ENCODE data around the gene VRTN.
"Not testable (repeated sequence)": the region's sequence is repeated elsewhere in the genome, so short reads cannot be mapped to it uniquely, and the experiment has no call there.

Gene VRTN

DNA sequence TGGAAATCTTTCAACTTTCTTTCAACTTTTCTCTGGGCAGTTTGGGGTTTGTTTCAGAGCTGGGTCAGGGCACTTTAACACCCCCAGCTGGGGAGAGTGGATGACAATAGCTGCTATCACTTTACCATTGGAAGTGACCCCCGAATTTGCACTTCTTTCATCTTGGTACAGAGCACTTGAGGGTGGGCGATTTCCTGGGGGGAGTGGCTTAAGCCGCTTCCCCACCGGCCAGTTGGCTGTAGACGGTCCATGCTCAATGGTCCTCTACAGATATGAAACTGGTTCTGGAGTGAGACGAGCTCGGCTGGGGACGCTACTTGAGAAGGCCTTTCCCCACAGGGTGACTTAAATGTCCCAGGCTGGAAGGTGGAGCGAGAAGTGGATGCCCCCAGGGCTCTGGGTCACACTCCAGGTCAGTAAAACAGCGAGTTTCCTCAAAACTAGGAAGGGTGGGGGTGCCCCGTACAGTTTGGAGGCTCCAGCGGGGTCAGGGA lies at the start of gene VRTN:
Gene VRTN (plus strand): TSS at position 231 of the 494 bp plus-strand sequence. CDS start 8,313 bp downstream, outside the sequence.
- no peak for DNase-seq (ENCODE audit: extremely low read depth in 1 of 2, low read depth in 1 of 2)

DNA sequence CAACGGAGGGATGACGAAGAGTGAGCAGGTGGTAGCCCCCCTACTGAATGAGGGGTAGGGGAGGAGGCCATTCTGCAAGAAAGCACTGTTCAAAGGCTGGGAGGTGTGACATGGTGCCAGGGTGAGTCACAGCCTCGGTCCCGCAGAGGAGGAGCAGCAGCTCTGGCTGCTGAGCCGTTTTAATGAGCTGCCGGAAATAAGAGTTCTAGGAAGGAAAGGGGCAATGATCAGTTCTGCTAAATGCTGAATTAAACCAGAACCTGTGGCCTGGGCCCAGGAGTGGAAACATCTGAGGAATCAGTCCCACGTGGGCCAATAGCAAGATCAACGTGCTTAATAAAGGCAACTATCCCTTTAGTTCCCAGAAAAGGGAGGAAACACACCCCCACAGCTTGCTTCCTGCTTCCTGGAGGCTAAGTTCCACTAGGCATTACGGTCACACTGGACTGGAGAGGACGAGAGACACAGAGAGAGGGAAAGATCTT lies 49.2 kb upstream of the VRTN start:
- peak in 1 of 2 donors; percentile 2 for DNase-seq (ENCODE audit: extremely low read depth in 1 of 2, low read depth in 1 of 2)

DNA sequence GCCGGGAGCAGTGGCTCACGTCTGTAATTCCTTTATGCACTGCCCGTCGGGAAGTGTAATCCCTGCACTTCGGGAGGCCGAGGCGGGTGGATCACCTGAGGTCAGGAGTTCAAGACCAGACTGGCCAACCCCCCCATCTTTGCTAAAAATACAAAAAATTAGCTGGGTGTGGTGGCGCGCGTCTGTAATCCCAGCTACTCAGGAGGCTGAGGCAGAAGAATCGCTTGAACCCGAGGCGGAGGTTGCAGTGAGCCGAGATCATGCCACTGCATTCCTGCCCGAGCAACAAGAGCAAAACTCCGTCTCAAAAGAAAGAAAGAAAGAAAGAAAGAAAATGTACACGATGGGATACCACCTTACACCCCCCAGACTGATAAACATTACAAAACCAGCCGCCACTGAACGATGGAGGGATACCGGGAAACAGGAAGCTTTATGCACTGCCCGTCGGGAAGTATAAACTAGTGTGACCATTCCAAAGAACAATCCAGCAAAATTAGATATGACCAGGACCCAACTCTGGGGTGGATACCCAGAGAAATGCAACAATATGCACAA lies 46.6 kb upstream of the VRTN start:
- DNase-seq (ENCODE audit: extremely low read depth in 1 of 2, low read depth in 1 of 2) = no peak

DNA sequence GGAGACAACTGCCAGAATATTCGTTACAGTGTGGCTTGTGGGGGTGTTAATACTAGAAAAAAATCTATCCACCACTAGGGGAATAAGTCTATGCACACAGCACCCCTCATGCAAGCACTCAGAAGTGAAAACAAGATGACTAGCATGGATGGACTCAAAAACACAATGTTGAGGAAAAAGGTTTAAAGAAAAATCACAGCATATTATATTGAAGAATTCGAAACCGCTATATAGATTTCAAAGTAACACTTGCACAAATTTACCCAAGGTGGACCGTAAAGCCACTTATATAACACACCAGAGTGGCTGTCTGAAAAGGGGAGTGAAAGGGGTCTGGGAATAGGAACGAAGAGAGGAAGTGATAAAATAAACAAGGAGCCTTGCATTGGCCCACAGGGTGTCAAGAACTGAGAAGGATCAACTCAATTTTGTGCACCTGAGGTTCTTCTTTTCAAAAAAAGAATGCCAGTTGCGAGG lies 46.1 kb upstream of the VRTN start:
- no peak for DNase-seq (ENCODE audit: extremely low read depth in 1 of 2, low read depth in 1 of 2)

GRCh38 chr14:74302634-74303569 lies 45.4 kb upstream of the VRTN start, which contains the start of gene ABCD4:
Gene ABCD4 (minus strand): TSS chr14:74302934. CDS start chr14:74302912, 22 bp downstream.
- peak; percentile 81 to 90 for DNase-seq (ENCODE audit: extremely low read depth in 1 of 2, low read depth in 1 of 2)

- no peak for DNase-seq (ENCODE audit: extremely low read depth in 1 of 2, low read depth in 1 of 2)
Measured at GRCh38 chr14:74308695-74309094, 39.6 kb upstream of the VRTN start.

DNA sequence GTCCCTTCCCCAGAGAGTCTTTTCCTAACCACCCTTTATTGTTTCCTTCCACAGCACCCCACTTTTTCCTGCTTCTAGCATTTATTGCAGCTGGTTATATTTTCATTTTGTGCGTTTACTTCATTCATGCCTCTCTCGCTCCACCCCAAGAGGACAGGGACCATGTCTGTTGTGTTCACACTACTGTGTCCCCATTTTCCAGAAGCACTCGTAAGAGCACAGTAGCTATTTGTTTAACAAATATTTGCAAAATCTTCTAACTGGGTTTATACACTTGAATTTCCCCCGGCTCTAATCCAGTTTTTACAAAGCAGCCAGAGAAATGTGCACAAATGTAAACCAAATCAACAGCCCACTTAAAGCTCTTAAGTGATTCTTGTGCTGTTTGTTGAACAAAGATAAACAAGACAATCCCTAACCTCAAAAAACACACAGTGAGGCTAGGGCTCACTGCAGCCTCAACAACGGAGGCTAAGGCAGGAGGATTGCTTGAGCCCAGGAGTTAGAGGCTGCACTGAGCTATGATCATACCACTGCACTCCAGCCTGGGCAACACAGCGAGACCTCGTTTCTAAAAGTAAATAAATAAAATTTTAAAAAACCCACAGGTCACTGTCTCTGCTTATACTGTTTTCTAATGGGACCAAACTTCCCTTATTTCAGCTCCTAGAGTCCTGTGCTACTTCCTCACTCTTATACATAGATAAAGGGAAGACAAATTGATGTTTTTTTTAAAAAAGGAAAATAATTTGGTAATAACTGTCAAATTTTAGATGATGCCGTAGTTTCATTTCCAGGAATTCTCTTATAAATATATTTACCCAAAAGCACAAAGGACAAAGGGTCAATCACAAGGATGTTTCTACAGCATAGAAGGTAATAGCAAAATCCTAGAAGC lies 38.9 kb upstream of the VRTN start:
- no peak for DNase-seq (ENCODE audit: extremely low read depth in 1 of 2, low read depth in 1 of 2)

GRCh38 chr14:74312161-74312560 lies 36.1 kb upstream of the VRTN start:
- no peak for DNase-seq (ENCODE audit: extremely low read depth in 1 of 2, low read depth in 1 of 2)

DNA sequence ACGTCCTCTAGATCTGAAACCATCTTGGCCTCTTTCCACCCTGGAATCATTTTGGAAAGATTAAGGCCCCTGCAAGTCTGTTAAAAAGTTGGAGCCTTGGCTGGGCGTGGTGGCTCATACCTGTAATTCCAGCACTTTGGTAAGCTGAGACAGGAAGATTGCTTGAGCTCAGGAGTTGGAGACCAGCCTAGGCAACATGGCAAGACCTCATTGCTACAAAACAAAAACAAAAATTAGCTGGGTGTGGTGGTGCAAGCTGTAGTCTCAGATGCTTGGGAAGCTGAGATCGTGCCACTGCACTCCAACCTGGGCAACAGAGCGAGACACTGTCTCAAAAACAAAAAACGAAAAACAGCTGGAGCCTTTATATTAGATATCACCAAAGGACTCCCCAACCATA lies 34.7 kb upstream of the VRTN start:
- DNase-seq (ENCODE audit: extremely low read depth in 1 of 2, low read depth in 1 of 2) = no peak

DNA sequence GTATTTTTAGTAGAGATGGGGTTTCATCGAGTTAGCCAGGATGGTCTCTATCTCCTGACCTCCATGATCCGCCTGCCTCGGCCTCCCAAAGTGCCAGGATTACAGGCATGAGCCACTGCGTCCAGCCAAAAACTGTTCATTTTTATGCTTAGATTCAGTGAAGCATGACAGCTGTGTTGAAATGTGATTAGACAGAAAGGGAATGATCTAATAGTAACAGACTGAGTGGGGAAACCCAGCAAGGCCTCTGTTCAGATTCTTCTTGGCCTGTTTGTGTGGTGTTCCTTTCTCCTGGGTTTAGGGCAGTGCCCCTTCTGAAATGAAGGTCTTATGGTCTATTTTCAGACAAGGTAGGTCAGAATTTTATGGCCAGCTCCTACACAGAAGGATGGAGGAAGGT lies 33.7 kb upstream of the VRTN start:
- no peak for DNase-seq (ENCODE audit: extremely low read depth in 1 of 2, low read depth in 1 of 2)

DNA sequence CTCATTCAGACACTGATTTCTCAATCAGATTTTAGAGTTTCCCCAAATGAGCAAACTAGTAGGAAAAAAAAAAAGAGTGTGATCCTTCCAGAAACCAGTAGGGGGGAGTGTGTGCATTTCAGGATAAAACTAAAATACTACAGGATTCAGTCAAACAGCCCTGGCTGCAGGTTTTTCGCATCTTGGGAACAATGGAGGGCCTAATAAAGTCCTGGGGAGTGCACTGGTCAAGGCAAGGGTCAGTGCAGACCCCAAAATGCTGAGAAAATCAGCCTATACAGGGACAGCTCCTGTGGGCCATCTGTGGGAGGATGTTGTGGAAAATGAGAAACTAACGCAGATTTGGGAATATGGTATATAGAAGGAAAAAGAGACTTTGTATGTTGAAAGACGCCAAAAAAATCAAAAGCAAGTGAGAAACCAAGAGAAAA lies 23.3 kb upstream of the VRTN start:
- DNase-seq (ENCODE audit: extremely low read depth in 1 of 2, low read depth in 1 of 2) = no peak

GRCh38 chr14:74325446-74325845 lies 22.8 kb upstream of the VRTN start:
- DNase-seq (ENCODE audit: extremely low read depth in 1 of 2, low read depth in 1 of 2) = no peak

DNA sequence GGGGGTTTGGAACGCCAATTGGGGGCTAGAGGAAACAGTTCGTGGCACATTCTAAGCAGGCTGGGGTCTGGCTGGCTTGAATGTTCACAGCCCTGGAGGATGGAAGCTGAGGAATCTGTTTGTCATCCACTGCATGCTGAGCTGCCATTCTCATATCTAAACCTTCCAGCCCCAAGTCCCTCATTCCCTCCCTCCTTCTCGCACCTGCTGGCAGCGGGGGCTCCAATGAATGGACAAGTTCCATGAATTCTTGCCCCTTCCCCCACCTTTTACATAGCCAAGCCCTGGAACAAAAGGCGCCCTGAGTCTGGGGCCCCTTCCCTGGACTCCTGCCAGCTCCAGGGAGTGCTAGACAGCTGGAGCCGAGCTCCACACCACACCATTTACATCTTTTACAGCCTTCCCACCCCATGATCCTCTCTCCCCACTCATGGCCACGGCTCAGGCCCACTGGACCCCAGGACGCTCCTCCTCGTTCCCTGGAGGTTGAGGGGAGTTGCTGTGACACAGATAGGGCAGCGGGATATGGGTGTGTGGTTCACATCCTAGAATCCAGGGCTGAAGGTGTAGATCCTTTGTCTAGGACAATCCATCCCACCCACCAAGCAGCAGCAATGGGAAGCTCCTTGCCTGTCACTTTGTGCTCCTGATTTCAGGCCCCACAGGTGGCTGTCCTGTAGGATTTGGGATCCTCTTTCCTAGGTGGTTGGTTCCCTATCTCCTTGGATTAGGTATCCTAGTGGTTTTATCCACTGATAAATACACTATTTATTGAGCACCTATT lies 21.7 kb upstream of the VRTN start:
- DNase-seq (ENCODE audit: extremely low read depth in 1 of 2, low read depth in 1 of 2) = no peak

GRCh38 chr14:74329950-74330552 lies 18.2 kb upstream of the VRTN start:
- DNase-seq (ENCODE audit: extremely low read depth in 1 of 2, low read depth in 1 of 2) = not testable (repeated sequence)

DNA sequence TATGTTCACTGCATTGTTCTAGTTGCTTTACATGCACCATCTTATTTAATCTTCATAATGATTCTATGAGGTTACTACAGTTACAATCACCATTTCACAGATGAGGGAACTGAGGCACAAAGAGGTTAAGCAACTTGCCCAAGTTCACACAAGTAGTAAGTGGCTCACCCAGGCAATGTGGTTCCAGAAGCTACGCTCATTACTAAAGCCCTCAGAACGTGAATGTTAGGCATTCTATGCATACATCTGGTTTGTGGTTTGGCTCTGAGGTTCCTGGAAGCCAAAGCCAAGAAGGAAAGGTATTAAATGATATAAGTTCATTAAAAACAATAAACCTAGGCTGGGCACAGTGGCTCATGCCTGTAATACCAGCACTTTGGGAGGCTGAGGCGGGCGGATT lies 14.4 kb upstream of the VRTN start:
- DNase-seq (ENCODE audit: extremely low read depth in 1 of 2, low read depth in 1 of 2) = no peak

DNA sequence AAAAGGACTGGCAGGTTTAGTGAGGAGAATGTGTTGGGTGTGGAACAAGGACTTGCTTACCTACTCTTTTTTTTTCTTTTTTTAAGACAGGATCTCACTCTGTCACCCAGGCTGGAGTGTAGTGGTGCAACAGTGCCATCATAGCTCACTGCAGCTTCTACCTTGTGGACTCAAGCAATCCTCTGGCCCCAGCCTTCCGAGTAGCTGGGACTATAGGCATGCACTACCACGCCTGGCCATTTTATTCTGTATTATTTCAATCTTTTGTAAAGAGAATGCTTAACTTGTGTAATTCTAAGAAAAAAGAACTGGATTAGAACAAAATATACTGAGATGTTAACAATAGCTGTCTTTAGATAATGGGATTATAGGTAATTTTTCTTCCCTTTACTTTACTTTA lies 1.9 kb upstream of the VRTN start:
- no peak for DNase-seq (ENCODE audit: extremely low read depth in 1 of 2, low read depth in 1 of 2)

DNA sequence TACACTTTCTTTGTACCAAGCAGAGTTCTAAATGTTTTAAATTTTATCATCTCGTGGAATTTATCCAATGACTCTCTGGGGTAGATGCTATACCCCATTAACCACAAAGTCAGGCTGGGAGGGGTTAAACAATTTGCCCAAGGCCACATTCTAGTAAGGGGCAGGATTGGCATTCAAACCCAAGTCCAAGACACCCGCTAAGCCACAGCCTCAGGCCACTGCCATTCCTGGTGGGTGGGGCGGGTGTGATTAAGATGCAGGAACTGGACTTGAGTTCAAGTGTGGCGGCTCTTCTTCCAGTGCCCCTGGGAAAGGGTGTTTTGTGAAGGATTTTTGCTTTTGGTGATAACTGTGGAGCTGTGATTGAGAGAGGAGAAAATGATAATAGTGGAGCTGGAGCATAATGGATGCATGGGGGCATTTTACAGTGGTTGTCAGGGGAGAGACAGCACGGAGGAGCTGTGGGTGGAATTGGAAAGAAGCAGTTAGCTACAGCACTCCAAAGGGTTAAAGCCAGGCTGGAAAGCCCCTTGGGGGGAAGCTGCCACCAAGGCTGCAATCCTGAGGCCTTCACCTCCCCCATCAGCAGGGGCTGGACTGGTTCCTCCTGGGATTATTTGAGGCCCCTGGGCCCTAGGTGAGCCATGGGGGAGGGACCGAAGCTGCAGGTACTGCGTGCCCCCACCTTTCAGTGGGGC lies 1.0 kb upstream of the VRTN start:
- no peak for DNase-seq (ENCODE audit: extremely low read depth in 1 of 2, low read depth in 1 of 2)

- DNase-seq (ENCODE audit: extremely low read depth in 1 of 2, low read depth in 1 of 2) = no peak
Measured at GRCh38 chr14:74347795-74348100, 523 bp upstream of the VRTN start.

All from stimulated activated CD8-positive, alpha-beta memory T cell treated with anti-CD3 and anti-CD28 coated beads, Interleukin-7, amount 100 ng/mL, for 48 hours (primary cell).